Sigmoid colon (tissue), 7 donors: Measurements from ENCODE around the gene UGT2B7. TPM values are rescaled to one million over a fixed set of nuclear protein-coding genes. Genes with fewer than 3 reads are reported as not detected.

ENCODE experiments used
- DNase-seq: peaks from one replicate; pipeline ENCODE4 v3.0.0-alpha.2; 2019
- H3K27ac ChIP-seq, 4 donors: fragments of 200-600 bp; sonication (generic); one replicate each; pipeline ENCODE4 v1.5.1; 2016 to 2019; ENCODE audit warnings: mild to moderate bottlenecking in 1 of 4
- H3K27me3 ChIP-seq, 3 donors: fragments of 200-600 bp; sonication (generic); one replicate each; pipeline ENCODE4 v1.5.1; 2019; ENCODE audit warnings: mild to moderate bottlenecking in 1 of 3
- H3K36me3 ChIP-seq, 4 donors: fragments of 200-600 bp; sonication (generic); one replicate each; pipeline ENCODE4 v1.5.1; 2016 to 2019
- H3K4me1 ChIP-seq, 4 donors: fragments of 200-600 bp; sonication (generic); one replicate each; pipeline ENCODE4 v1.5.1; 2017 to 2019
- H3K4me3 ChIP-seq, 4 donors: fragments of 200-600 bp; sonication (generic); one replicate each; pipeline ENCODE4 v1.5.1; 2017 to 2019; ENCODE audit warnings: mild to moderate bottlenecking in 2 of 4, moderate library complexity in 1 of 4
- H3K9me3 ChIP-seq, 4 donors: fragments of 200-600 bp in 3 of 4; sonication (generic) in 3 of 4; one replicate each; pipeline versions ENCODE4 v1.5.1 to v1.6.1; 2013 to 2019
- EP300 ChIP-seq, 4 donors: sonication (generic); formaldehyde crosslinking; IDR thresholded peaks; one replicate each; pipeline ENCODE4 v1.6.1; 2017; ENCODE audit warnings: antibody characterized with exemption in 4 of 4
- POLR2A ChIP-seq, 2 donors: fragments of 450-650 bp; IDR thresholded peaks; one replicate each; pipeline ENCODE4 v1.6.1; 2016; ENCODE audit warnings: antibody characterized with exemption in 2 of 2, mild to moderate bottlenecking in 2 of 2, moderate library complexity in 2 of 2
- POLR2AphosphoS5 ChIP-seq, 4 donors: sonication (generic); formaldehyde crosslinking; IDR thresholded peaks; one replicate each; pipeline ENCODE4 v1.6.1; 2017; ENCODE audit warnings: antibody characterized with exemption in 4 of 4
- WGBS, 2 donors: extraction: QIAGEN DNeasy Blood & Tissue Kit; methylation state at CpG; one replicate each; pipeline ENCODE4 v1.1.7; 2013; 5-methylcytosine and 5-hydroxymethylcytosine counted together
- intact Hi-C: fragments of 100-400 bp; cut with DNase I; formaldehyde crosslinking; loops from one replicate; pipeline ENCODE4 v1.15.1; 2023
- polyA plus RNA-seq, 3 donors: library from polyadenylated mRNA; stranded (reverse); fragments of 200-250 nt; gene quantifications; one replicate each; pipeline ENCODE4 v1.2.3, GENCODE V29; 2013
- total RNA-seq, 4 donors: library from RNA; depleted of rRNA; stranded (reverse); fragments of >200 nt; gene quantifications; one replicate each; pipeline ENCODE4 v1.1.0, GENCODE V29; 2016
- TF ChIP-seq, protein P1 (sequence below), 4 experiments: fragments of 450-650 bp in 3 of 4; fragments of 200-600 bp in 1 of 4; IDR thresholded peaks; one replicate each; pipeline ENCODE4 v1.5.1; 2016 to 2019; ENCODE audit warnings: antibody characterized with exemption in 4 of 4, mild to moderate bottlenecking in 3 of 4, moderate library complexity in 2 of 4
- donor health status: healthy with polysubstance abuse.
- donor health status: Bipolar disorder and iron deficiency.
- donor health status: healthy.

Gene UGT2B7
- total and polyA plus RNA-seq, 7 donors: 1.6 to 2.5 (median 2.4) TPM; not detected in 4

DNA sequence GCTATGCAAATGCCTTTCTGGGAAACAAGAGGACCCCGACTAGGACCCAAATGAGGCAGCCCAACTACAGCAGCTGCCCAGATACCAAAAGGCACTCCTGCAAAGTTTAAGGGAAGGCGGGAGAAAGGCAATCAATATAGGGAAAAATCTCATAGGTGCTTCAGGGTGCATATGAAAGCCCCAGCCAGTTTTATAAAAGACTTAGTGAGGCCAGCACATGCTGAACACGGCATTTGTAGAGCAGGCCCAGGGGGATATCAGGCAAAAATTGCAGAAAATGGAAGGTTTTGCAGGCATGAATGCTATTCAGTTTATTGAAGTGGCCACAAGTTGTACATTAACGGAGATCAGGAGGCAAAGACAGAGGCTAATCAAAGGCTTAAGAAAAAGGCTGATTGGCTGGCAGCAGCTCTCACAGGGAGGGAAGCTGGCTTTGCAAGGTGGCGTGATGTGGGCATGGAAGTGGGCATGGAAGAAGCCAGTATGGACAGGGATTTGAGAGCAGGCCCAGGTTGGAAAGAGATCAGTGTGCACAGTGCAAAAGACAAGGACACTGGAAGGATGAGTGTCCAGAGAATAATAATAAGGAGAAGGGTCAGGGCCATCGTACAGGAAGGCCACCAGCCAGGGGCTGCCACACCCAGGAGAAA lies 37.7 kb upstream of the UGT2B7 start:
- no peaks in the 10 kb centered on the region for H3K4me1 ChIP-seq
- DNase-seq: no peak
- no peaks in the 10 kb centered on the region for H3K9me3 ChIP-seq
- no peaks in the 10 kb centered on the region for H3K27me3 ChIP-seq
- no peak overlapping the region for H3K4me3 ChIP-seq
- no peaks in the 10 kb centered on the region for H3K36me3 ChIP-seq
- intact Hi-C loops: no loop called here
- H3K27ac ChIP-seq: no peak overlapping the region
- TF ChIP-seq EP300 (IDR thresholded peaks at IDR 0.05) (no peak), POLR2AphosphoS5 (IDR thresholded peaks at IDR 0.05) (no peak), POLR2A (IDR thresholded peaks at IDR 0.05) (no peak)
- TF ChIP-seq, protein P1, sequence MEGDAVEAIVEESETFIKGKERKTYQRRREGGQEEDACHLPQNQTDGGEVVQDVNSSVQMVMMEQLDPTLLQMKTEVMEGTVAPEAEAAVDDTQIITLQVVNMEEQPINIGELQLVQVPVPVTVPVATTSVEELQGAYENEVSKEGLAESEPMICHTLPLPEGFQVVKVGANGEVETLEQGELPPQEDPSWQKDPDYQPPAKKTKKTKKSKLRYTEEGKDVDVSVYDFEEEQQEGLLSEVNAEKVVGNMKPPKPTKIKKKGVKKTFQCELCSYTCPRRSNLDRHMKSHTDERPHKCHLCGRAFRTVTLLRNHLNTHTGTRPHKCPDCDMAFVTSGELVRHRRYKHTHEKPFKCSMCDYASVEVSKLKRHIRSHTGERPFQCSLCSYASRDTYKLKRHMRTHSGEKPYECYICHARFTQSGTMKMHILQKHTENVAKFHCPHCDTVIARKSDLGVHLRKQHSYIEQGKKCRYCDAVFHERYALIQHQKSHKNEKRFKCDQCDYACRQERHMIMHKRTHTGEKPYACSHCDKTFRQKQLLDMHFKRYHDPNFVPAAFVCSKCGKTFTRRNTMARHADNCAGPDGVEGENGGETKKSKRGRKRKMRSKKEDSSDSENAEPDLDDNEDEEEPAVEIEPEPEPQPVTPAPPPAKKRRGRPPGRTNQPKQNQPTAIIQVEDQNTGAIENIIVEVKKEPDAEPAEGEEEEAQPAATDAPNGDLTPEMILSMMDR (IDR thresholded peaks at IDR 0.05): no peak
- 37 to 64% methylated on average over 6 of the region's 6 CpGs for WGBS, 2 donors

DNA sequence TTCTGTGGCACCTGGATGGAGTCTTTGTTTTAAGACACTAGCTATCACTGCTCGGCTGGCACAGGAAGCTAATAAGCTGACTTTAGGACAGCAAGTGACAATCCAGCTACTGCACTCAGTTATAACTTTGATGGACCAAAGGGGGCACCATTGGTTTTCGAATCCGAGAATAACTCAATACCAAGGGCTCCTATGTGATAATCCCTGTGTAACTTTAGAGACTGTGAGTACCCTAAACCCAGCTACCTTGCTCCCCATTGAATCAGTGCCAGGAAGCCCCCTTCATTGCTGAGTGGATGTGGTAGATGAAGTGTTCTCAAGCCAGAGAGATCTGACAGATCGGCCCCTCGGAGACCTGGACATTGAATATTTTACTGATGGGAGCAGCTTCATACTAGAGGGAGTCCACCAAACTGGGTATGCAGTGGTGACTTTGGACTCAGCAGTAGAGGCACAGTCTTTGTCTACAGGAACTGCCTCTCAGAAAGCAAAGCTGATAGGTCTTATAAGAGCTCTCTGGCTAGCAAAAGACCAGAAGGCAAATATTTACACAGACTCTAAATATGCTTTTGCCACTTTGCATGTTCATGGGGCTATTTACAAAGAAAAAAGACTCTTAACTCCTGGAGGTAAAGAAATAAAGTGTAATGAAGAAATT lies 35.5 kb upstream of the UGT2B7 start:
- Histone ChIP-seq H3K4me1 (no peaks in the 10 kb centered on the region), H3K9me3 (no peaks in the 10 kb centered on the region), H3K36me3 (no peaks in the 10 kb centered on the region), H3K4me3 (no peak overlapping the region), H3K27me3 (no peaks in the 10 kb centered on the region), H3K27ac (no peak overlapping the region)
- DNase-seq: no peak
- TF ChIP-seq POLR2AphosphoS5 (IDR thresholded peaks at IDR 0.05): no peak
- TF ChIP-seq, protein P1 (IDR thresholded peaks at IDR 0.05): no peak
- no peak for TF ChIP-seq POLR2A (IDR thresholded peaks at IDR 0.05)
- no peak for TF ChIP-seq EP300 (IDR thresholded peaks at IDR 0.05)
- intact Hi-C loops: no loop called here
- 75 to 81% methylated on average over 5 of the region's 5 CpGs for WGBS, 2 donors

DNA sequence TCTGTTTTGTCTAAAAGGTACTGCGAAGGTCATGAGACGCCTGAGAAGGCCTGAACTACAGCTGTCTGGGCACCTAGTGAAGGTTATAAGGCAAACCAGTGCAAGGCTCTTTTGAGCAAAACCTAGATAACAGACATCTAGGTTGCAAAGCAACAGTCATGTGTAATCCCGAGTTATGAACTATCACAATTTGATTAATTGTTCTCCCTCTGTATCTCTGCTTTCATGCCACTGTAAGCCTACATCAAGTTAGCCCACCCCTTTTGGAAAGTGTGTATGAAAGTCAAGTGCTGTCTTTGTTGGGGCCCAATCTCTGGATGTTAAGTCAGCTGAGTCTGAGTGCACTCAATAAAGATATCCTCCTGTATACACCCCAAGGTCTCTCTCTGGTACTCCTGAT lies 31.9 kb upstream of the UGT2B7 start:
- H3K9me3 ChIP-seq: no peaks in the 10 kb centered on the region
- 86 to 94% methylated on average over 3 of the region's 3 CpGs for WGBS, 2 donors
- H3K4me3 ChIP-seq: no peak overlapping the region
- no peaks in the 10 kb centered on the region for H3K4me1 ChIP-seq
- H3K36me3 ChIP-seq: no peaks in the 10 kb centered on the region
- no peak overlapping the region for H3K27ac ChIP-seq
- intact Hi-C loops: no loop called here
- no peaks in the 10 kb centered on the region for H3K27me3 ChIP-seq
- TF ChIP-seq EP300 (IDR thresholded peaks at IDR 0.05): no peak
- no peak for TF ChIP-seq POLR2AphosphoS5 (IDR thresholded peaks at IDR 0.05)
- TF ChIP-seq, protein P1 (IDR thresholded peaks at IDR 0.05): no peak
- no peak for TF ChIP-seq POLR2A (IDR thresholded peaks at IDR 0.05)
- DNase-seq: no peak

DNA sequence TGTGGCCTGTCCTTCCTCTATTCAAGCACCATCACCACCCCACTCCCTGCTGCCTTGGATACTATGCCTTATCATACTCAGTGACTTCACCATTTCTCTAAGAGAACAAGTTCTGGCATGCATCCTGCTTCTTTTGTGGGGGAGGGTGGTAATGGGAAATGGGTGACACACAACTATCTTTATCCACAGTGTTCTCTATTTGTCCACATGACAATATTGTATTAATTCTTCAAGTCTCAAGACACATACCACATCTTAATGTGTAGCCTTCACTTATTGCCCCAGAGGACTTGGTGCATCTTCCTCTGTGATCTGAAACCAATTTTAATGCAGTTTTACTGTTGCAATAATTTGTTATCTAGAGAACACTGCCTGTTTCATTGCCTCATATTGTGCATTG lies 29.3 kb upstream of the UGT2B7 start:
- Histone ChIP-seq H3K9me3 (no peaks in the 10 kb centered on the region), H3K27me3 (no peaks in the 10 kb centered on the region), H3K4me3 (no peak overlapping the region), H3K36me3 (no peaks in the 10 kb centered on the region), H3K4me1 (no peaks in the 10 kb centered on the region), H3K27ac (no peak overlapping the region)
- no peak for TF ChIP-seq POLR2AphosphoS5 (IDR thresholded peaks at IDR 0.05)
- no peak for TF ChIP-seq POLR2A (IDR thresholded peaks at IDR 0.05)
- TF ChIP-seq EP300 (IDR thresholded peaks at IDR 0.05): no peak
- TF ChIP-seq, protein P1 (IDR thresholded peaks at IDR 0.05): no peak
- intact Hi-C loops: no loop called here
- no peak for DNase-seq
